Liver (tissue), 3 donors: ENCODE data around the gene HOXD9.

ENCODE experiments used
- CTCF ChIP-seq: fragments of 150-350 bp; IDR thresholded peaks from 2 replicates; pipeline ENCODE4 v1.5.1; 2017; ENCODE audit warnings: improper control_type of control experiment, low read depth, low read length; ENCODE audit not compliant: missing input control
- FOXA1 ChIP-seq: IDR thresholded peaks from 2 replicates; pipeline ENCODE4 v1.6.1; 2016; ENCODE audit warnings: antibody characterized with exemption
- GABPA ChIP-seq, 2 donors: IDR thresholded peaks in 1 of 2; conservative IDR thresholded peaks in 1 of 2; 2 replicates each; pipeline ENCODE4 v1.6.1; 2016; ENCODE audit warnings: antibody characterized with exemption in 2 of 2, mild to moderate bottlenecking in 1 of 2, moderate library complexity in 1 of 2
- HNF4G ChIP-seq: IDR thresholded peaks from 2 replicates; pipeline ENCODE4 v1.6.1; 2016; ENCODE audit warnings: antibody characterized with exemption
- JUND ChIP-seq, 2 donors: IDR thresholded peaks; 2 replicates each; pipeline ENCODE4 v1.6.1; 2016; ENCODE audit warnings: antibody characterized with exemption in 2 of 2
- MAX ChIP-seq: IDR thresholded peaks from 2 replicates; pipeline ENCODE4 v1.6.1; 2016; ENCODE audit warnings: antibody characterized with exemption
- RAD21 ChIP-seq, 2 donors: IDR thresholded peaks; 2 replicates each; pipeline ENCODE4 v1.6.1; 2016; ENCODE audit warnings: antibody characterized with exemption in 2 of 2, mild to moderate bottlenecking in 2 of 2
- TAF1 ChIP-seq: conservative IDR thresholded peaks from 2 replicates; pipeline ENCODE4 v1.6.1; 2016; ENCODE audit warnings: antibody characterized with exemption, mild to moderate bottlenecking
- YY1 ChIP-seq: IDR thresholded peaks from 2 replicates; pipeline ENCODE4 v1.6.1; 2016; ENCODE audit warnings: antibody characterized with exemption, mild to moderate bottlenecking
- donor health status: healthy.
- donor health status: healthy.

GRCh38 chr2:176081376-176081836, 41.1 kb upstream of the HOXD9 start:
- TF ChIP-seq JUND (IDR thresholded peaks at IDR 0.05) (no peak), CTCF (no peak), YY1 (no peak), RAD21 (IDR thresholded peaks at IDR 0.05) (no peak), TAF1 (no peak), FOXA1 (no peak), GABPA (IDR thresholded peaks at IDR 0.05 in 1 of 2, conservative IDR thresholded peaks at IDR 0.05 in 1 of 2) (no peak), HNF4G (no peak), MAX (no peak)
